HG03342 (cell line): ENCODE data around the gene CAGE1.

Source experiments
- ATAC-seq: cut with Tn5 transposase; IDR thresholded peaks from one replicate; pipeline ENCODE4 v1.9.1; 2021; ENCODE audit warnings: mild to moderate bottlenecking, moderate library complexity; ENCODE audit not compliant: unreplicated experiment

CAGE1 gene

GRCh38 chr6:7389451-7390225 is at the start of gene CAGE1, which contains the start of gene RIOK1:
Gene CAGE1, minus strand, starts transcription at chr6:7389742. Its CDS starts 2,569 bp downstream, at chr6:7387173.
Gene RIOK1, plus strand, starts transcription at chr6:7389808. Its CDS starts 195 bp downstream, at chr6:7390003.
- ATAC-seq = peak; percentile 97

GRCh38 chr6:7439228-7439627 is 49.7 kb upstream of the CAGE1 start:
- ATAC-seq = no peak

- no peak for ATAC-seq
Measured at GRCh38 chr6:7438011-7438410, 48.5 kb upstream of the CAGE1 start.

- no peak for ATAC-seq
Measured at GRCh38 chr6:7434672-7435071, 45.1 kb upstream of the CAGE1 start.

GRCh38 chr6:7433121-7433617 is 43.6 kb upstream of the CAGE1 start:
- no peak for ATAC-seq

GRCh38 chr6:7432391-7433120 is 43.0 kb upstream of the CAGE1 start:
- no peak for ATAC-seq

GRCh38 chr6:7431674-7432390 is 42.3 kb upstream of the CAGE1 start:
- ATAC-seq = no peak

- ATAC-seq = no peak
Measured at GRCh38 chr6:7431313-7431673, 41.8 kb upstream of the CAGE1 start.

GRCh38 chr6:7426447-7427169 is 37.1 kb upstream of the CAGE1 start:
- no peak for ATAC-seq

- no peak for ATAC-seq
Measured at GRCh38 chr6:7425808-7426190, 36.3 kb upstream of the CAGE1 start.

GRCh38 chr6:7424967-7425807 is 35.6 kb upstream of the CAGE1 start:
- no peak for ATAC-seq

- ATAC-seq = no peak
Measured at GRCh38 chr6:7424058-7424457, 34.5 kb upstream of the CAGE1 start.

GRCh38 chr6:7421066-7421465 is 31.5 kb upstream of the CAGE1 start:
- ATAC-seq = no peak

- no peak for ATAC-seq
Measured at GRCh38 chr6:7419065-7419464, 29.5 kb upstream of the CAGE1 start.

GRCh38 chr6:7418238-7418905 is 28.8 kb upstream of the CAGE1 start:
- ATAC-seq = no peak

- ATAC-seq = no peak
Measured at GRCh38 chr6:7417684-7418083, 28.1 kb upstream of the CAGE1 start.

- no peak for ATAC-seq
Measured at GRCh38 chr6:7414811-7415210, 25.3 kb upstream of the CAGE1 start.

- ATAC-seq = no peak
Measured at GRCh38 chr6:7413151-7413823, 23.7 kb upstream of the CAGE1 start.

- ATAC-seq = no peak
Measured at GRCh38 chr6:7411328-7411727, 21.8 kb upstream of the CAGE1 start.
